ENCODE measurements around the gene SRP68. TPM values are rescaled to one million over a fixed set of nuclear protein-coding genes. Genes with fewer than 3 reads are reported as not detected.

Gene SRP68
- total and polyA plus RNA-seq, 9 of the 15 experiments (the other 6 are each of a cell fraction or from before 2014, with no cell fraction given), result 29.4 to 92.6 (median 36.2) TPM

DNA sequence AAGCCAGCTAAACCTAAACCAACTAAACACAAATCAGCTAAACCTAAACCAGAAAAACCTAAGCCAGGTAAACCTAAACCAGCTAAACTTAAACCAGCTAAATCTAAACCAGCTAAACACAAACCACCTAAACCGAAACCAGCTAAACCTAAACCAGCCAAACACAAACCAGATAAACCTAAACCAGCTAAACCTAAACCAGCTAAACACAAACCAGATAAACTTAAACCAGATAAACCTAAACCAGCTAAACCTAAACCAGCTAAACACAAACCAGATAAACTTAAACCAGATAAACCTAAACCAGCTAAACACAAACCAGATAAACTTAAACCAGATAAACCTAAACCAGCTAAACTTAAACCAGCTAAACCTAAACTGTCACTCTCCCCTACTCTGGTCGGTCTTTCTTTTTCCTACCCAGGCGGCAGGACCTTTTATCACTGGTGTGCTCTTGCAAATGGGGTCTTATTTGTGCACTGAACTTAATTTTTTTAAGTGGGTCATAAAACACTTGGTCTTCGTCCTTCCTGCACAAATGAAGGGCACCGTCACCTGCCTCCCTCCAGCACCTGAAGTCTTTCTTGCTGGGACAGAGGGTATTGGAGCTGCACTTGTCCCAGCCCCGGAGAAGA lies 52.4 kb downstream of the SRP68 start:
- H3K9ac ChIP-seq (ENCODE audit: insufficient read depth in 1 of 2, low read depth in 2 of 2, low read length in 2 of 2), result no peak overlapping the region
- no peak overlapping the region for H3K4me3 ChIP-seq
- no peaks in the 10 kb centered on the region for H3K9me3 ChIP-seq (replicated peaks; ENCODE audit: control insufficient read depth, insufficient read depth, low read depth, low read length)
- H3K4me1 ChIP-seq (replicated peaks in 1 of 2; ENCODE audit: control insufficient read depth in 2 of 2, insufficient read depth in 2 of 2, low read length in 2 of 2), result peaks cover 0 to 51% of the 10 kb centered on the region in 2 experiments; a peak in 3 of 5 replicates
- H3K27ac ChIP-seq (ENCODE audit: extremely low read depth, low read depth, low read length), result no peak overlapping the region
- H3K4me2 ChIP-seq (ENCODE audit: insufficient read depth, low read length), result no peak overlapping the region
- H3K79me2 ChIP-seq (ENCODE audit: control insufficient read depth, insufficient read depth, low read length), result no peaks in the 10 kb centered on the region
- DNase-seq (ENCODE audit: extremely low read depth in 1 of 4, low spot score in 3 of 4), result no peak
- CTCF ChIA-PET (ENCODE audit: low intra/inter-chr PET ratio), result no interaction called here
- H3K36me3 ChIP-seq (ENCODE audit: control insufficient read depth, insufficient read depth, low read length), result no peaks in the 10 kb centered on the region
- no peak for FAIRE-seq
- intact Hi-C loops (cut with micrococcal nuclease), result loop anchor here (5.0 kb wide), 1 partner anchor 257 kb away; no protein-coding TSS in a partner anchor
- ATAC-seq, result no peak
- WGBS (ENCODE audit: insufficient coverage, low coverage, missing lambda C conversion rate), result 21% methylated on average over 6 of the region's 6 CpGs
- POLR2A ChIA-PET, result interaction anchor here (0.6 to 1.4 kb wide), 8 partner anchors 12 to 250 kb away, joined by 3 read pairs; no protein-coding TSS in a partner anchor
- H4K20me1 ChIP-seq (replicated peaks; ENCODE audit: control insufficient read depth, insufficient read depth, low read length), result 0 out of 2 replicates have a peak, but pooled peaks cover 3% of the 10 kb centered on the region
- BruUV-seq (replicated peaks), result no TSS peak
- H2AFZ ChIP-seq (ENCODE audit: low read depth, low read length), result no peak overlapping the region
- in situ Hi-C loops (cut with MboI), result no loop called here
- no peaks in the 10 kb centered on the region for H3K9me1 ChIP-seq (ENCODE audit: control insufficient read depth, insufficient read depth, low read length)
- H3K27me3 ChIP-seq (ENCODE audit: control insufficient read depth in 2 of 2, insufficient read depth in 2 of 2, low read length in 2 of 2), result peaks cover 15 to 38% of the 10 kb centered on the region in 2 experiments; a peak in 4 of 5 replicates
- TF ChIP-seq BRCA1 (IDR thresholded peaks at IDR 0.05), result peak; percentile 100
- no peak for TF ChIP-seq BRCA1 (CRISPR knock-in tag; IDR thresholded peaks at IDR 0.05)
- TF ChIP-seq, protein P1, sequence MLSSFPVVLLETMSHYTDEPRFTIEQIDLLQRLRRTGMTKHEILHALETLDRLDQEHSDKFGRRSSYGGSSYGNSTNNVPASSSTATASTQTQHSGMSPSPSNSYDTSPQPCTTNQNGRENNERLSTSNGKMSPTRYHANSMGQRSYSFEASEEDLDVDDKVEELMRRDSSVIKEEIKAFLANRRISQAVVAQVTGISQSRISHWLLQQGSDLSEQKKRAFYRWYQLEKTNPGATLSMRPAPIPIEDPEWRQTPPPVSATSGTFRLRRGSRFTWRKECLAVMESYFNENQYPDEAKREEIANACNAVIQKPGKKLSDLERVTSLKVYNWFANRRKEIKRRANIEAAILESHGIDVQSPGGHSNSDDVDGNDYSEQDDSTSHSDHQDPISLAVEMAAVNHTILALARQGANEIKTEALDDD (IDR thresholded peaks at IDR 0.05), result peak; percentile 100
- TF ChIP-seq HLTF (IDR thresholded peaks at IDR 0.05), result peak; percentile 92
- TF ChIP-seq BRD9 (IDR thresholded peaks at IDR 0.05; ENCODE audit: low read depth, partially characterized antibody), result peak; percentile 100
- 0 out of 2 replicates have a peak, but pooled peaks have one; percentile 16 for TF ChIP-seq PHB2 (IDR thresholded peaks at IDR 0.05; ENCODE audit: low read depth)
- TF ChIP-seq GATAD2A (IDR thresholded peaks at IDR 0.05), result peak; percentile 92
- peak; percentile 89 for TF ChIP-seq NUFIP1 (IDR thresholded peaks at IDR 0.05; ENCODE audit: partially characterized antibody)
- TF ChIP-seq TOE1 (IDR thresholded peaks at IDR 0.05; ENCODE audit: borderline replicate concordance), result peak; percentile 71
- TF ChIP-seq TOE1 (CRISPR knock-in tag; IDR thresholded peaks at IDR 0.05; ENCODE audit: borderline replicate concordance, low read depth), result no peak
- TF ChIP-seq ESRRA (IDR thresholded peaks at IDR 0.05; ENCODE audit: borderline replicate concordance, low read depth), result no peak
- no peak for TF ChIP-seq POLR2AphosphoS5 (IDR thresholded peaks at IDR 0.05; ENCODE audit: control insufficient read depth, insufficient read depth, low read depth, low read length)
- TF ChIP-seq TAL1 (IDR thresholded peaks at IDR 0.05), result no peak
- TF ChIP-seq ZBTB7A (IDR thresholded peaks at IDR 0.05; ENCODE audit: borderline replicate concordance, control insufficient read depth, low read depth, low read length), result no peak
- 0 out of 4 replicates have a peak, but pooled peaks of 1 of the 2 experiments have one; percentile 68 for TF ChIP-seq BCLAF1 (IDR thresholded peaks at IDR 0.05; ENCODE audit: borderline replicate concordance in 1 of 2, control insufficient read depth in 1 of 2, low read depth in 2 of 2, low read length in 1 of 2)
